ENCODE measurements around the gene N4BP2L2.

GRCh38 chr13:32403108-32403507 lies 135.5 kb downstream of the N4BP2L2 start:
- TF ChIP-seq TAF1 (IDR thresholded peaks at IDR 0.05; ENCODE audit: borderline replicate concordance, low read depth, low read length): no peak
- no peak for TF ChIP-seq POLR2AphosphoS5 (IDR thresholded peaks at IDR 0.05; ENCODE audit: low read depth, low read length)
